A673 (cell line): Measurements from ENCODE around the gene USHBP1. TPM values are rescaled to one million over a fixed set of nuclear protein-coding genes. Genes with fewer than 3 reads are reported as not detected.

Experiments
- BruUV-seq: library from RNA; stranded (reverse); fragments of 400-500 nt; replicated peaks from 2 replicates; lab custom pipeline; 2021; lab: Mats Ljungman, UMichigan
- CTCF ChIA-PET: fragments of 300-600 bp; sonication (Branson Sonifier 250); formaldehyde crosslinking; loops from one replicate; lab custom pipeline; 2022; ENCODE audit warnings: antibody characterized with exemption; lab: Charles Lee
- POLR2A ChIA-PET: fragments of 300-600 bp; sonication (Branson Sonifier 250); formaldehyde crosslinking; loops from one replicate; lab custom pipeline; 2022; ENCODE audit warnings: antibody characterized with exemption; ENCODE audit not compliant: low non-redundant PET; lab: Charles Lee
- DNase-seq: peaks from one replicate; pipeline ENCODE4 v3.0.0-alpha.2; 2015; ENCODE audit warnings: low spot score
- H3K27ac ChIP-seq: fragments of 200-600 bp; sonication (generic); 2 replicates; pipeline ENCODE4 v1.5.1; 2016; ENCODE audit warnings: mixed run types, low read depth, mild to moderate bottlenecking, mixed read lengths, antibody characterized with exemption, low read length; ENCODE audit not compliant: poor library complexity, severe bottlenecking
- H3K27me3 ChIP-seq: fragments of 200-600 bp; sonication (generic); replicated peaks from 2 replicates; pipeline ENCODE4 v1.6.1; 2017; ENCODE audit warnings: mixed run types, low read depth, mild to moderate bottlenecking, mixed read lengths, antibody characterized with exemption, low read length; ENCODE audit not compliant: insufficient read depth, poor library complexity
- H3K36me3 ChIP-seq: fragments of 200-600 bp; sonication (generic); 2 replicates; pipeline ENCODE4 v1.6.1; 2016; ENCODE audit warnings: mixed run types, mild to moderate bottlenecking, mixed read lengths, antibody characterized with exemption, low read length; ENCODE audit not compliant: insufficient read depth, poor library complexity, severe bottlenecking
- H3K4me1 ChIP-seq: fragments of 200-600 bp; sonication (generic); 2 replicates; pipeline ENCODE4 v1.6.1; 2017; ENCODE audit warnings: mixed run types, mild to moderate bottlenecking, mixed read lengths, antibody characterized with exemption, low read length; ENCODE audit not compliant: insufficient read depth, poor library complexity, severe bottlenecking
- H3K4me3 ChIP-seq: fragments of 200-600 bp; sonication (generic); 2 replicates; pipeline ENCODE4 v1.5.1; 2016; ENCODE audit warnings: low read depth, mixed run types, mild to moderate bottlenecking, mixed read lengths, low read length; ENCODE audit not compliant: poor library complexity, severe bottlenecking
- H3K9me3 ChIP-seq: fragments of 200-600 bp; sonication (generic); 2 replicates; pipeline ENCODE4 v1.6.1; 2016; ENCODE audit warnings: mixed run types, low read depth, mild to moderate bottlenecking, mixed read lengths, antibody characterized with exemption, low read length; ENCODE audit not compliant: poor library complexity, severe bottlenecking
- CTCF ChIP-seq: fragments of 300-800, 200-600 bp; sonication (generic); conservative IDR thresholded peaks from 2 replicates; pipeline ENCODE4 v1.5.1; 2017; ENCODE audit warnings: low read depth, mild to moderate bottlenecking, antibody characterized with exemption, low read length, moderate library complexity, mixed read lengths
- EZH2 ChIP-seq: fragments of 200-600 bp; sonication (generic); IDR thresholded peaks from 2 replicates; pipeline ENCODE4 v1.6.1; 2017; ENCODE audit warnings: borderline replicate concordance, low read depth, mild to moderate bottlenecking, mixed read lengths, antibody characterized with exemption, low read length; ENCODE audit not compliant: poor library complexity, severe bottlenecking
- intact Hi-C: fragments of 100-400 bp; cut with micrococcal nuclease; formaldehyde crosslinking; loops from one replicate; pipeline ENCODE4 v1.10.0; 2022; ENCODE audit not compliant: unreplicated experiment
- total RNA-seq: library from RNA; stranded (reverse); gene quantifications from 2 replicates; pipeline ENCODE4 v1.2.3, GENCODE V29; 2021

The USHBP1 gene
- total RNA-seq, 1 experiment from 2014 or later: not detected

- H3K9me3 ChIP-seq: no peaks in the 10 kb centered on the region
- peaks cover 12% of the 10 kb centered on the region for H3K4me1 ChIP-seq
- CTCF ChIA-PET: no interaction called here
- intact Hi-C loops: no loop called here
- no peaks in the 10 kb centered on the region for H3K36me3 ChIP-seq
- H3K4me3 ChIP-seq: peak within 1 kb of the TSS; percentile 66
- H3K27ac ChIP-seq: peak within 1 kb of the TSS; percentile 65
- no peak for DNase-seq
- BruUV-seq: no TSS peak
- H3K27me3 ChIP-seq: no peaks in the 10 kb centered on the region
- TF ChIP-seq EZH2 (no peak), CTCF (no peak)
- POLR2A ChIA-PET: no interaction called here
These were observed 19.0 kb downstream of the USHBP1 start, which contains the start of gene NR2F6 for GRCh38 chr19:17245535-17245984. Gene NR2F6 (minus strand): TSS chr19:17245919. CDS start chr19:17245220, 699 bp downstream.

DNA sequence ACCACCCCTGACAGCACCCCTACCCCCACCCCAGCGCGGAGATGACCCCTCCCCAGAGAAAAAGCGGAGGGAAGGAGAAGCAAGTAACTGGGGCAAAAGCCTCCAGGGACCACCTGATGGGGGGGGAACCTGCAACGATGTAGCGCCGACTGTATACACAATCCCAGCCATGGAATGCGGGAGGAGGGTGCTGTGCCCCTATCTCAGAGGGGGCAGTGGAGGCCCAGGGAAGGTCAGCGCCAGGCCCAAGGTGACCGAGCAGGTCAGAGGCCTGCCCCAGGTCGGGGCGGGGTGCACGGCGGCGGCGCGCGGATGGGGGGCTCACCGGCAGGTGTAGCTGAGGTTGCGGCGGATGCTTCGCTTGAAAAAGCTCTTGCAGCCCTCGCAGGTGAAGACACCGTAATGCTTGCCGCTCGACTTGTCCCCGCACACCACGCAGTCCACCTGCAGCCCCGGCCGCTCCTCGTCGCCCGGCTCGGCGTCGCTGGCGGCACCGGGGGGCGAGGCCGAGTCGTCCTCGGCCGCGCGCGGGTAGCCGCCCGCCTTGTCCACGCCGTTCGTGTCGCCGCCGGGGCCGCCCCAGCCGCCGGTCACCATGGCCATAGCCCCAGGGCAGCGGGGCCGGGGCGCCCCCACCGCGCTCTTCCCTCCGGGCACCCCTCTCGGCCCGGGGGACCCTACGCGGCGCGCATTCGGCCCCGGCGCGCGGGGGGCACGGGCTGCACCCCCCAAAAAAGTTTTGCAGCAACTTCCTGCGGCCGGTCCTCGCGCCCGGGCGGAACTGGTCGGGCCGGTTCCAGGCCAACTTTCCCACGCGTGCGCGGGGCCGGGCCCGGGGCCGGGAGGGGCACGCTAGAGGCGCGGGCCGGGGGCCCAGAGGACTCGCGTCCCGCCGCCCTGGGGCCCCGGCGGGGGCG lies 19.7 kb downstream of the USHBP1 start:
- peak overlapping the region; percentile 66 for H3K4me3 ChIP-seq
- DNase-seq: no peak
- ChIA-PET POLR2A (no interaction called here), CTCF (no interaction called here)
- H3K36me3 ChIP-seq: no peaks in the 10 kb centered on the region
- no peaks in the 10 kb centered on the region for H3K27me3 ChIP-seq
- TF ChIP-seq EZH2: no peak
- TF ChIP-seq CTCF: no peak
- intact Hi-C loops: no loop called here
- peak overlapping the region; percentile 23 for H3K27ac ChIP-seq
- no TSS peak for BruUV-seq
- H3K4me1 ChIP-seq: peaks cover 12% of the 10 kb centered on the region
- no peaks in the 10 kb centered on the region for H3K9me3 ChIP-seq

DNA sequence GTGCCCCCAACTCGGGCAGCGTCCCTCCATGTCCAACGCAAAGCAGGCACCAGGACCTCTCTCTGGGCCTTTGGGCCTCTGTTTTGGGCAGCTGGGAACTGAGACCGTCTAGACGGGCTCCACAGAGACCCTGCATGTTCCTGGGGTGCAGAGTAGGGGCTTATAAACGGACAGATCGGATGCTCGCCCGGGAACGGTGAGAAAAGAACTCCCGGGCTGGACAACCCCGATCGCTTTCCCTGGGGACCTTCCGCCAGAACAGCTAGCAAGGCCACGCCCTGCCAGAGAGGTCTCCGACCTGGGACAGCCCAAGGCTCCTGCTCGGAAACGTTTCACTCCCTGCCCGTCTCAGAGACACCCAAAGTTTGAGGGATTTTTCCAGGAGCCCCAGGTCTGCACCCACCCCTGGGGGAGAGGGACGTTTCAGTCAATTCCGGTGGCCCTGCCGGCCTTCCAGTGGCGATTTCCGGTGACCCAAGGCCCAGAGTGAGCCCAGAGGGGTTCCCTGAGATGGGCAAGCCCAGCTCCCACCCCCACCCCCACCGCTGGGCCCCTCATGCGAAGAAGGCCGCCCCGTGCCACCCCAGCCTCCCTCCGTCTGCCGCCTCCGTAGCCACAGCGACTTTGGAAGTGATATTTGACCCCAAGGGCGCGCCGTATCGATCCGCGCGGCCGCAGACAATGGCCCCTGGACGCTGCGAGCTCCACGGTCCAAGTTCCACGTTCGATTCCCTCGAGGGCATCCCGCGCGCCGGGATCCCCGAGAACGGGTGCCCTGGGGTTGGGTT lies 20.5 kb downstream of the USHBP1 start:
- Histone ChIP-seq H3K4me1 (peaks cover 12% of the 10 kb centered on the region), H3K27me3 (no peaks in the 10 kb centered on the region), H3K36me3 (no peaks in the 10 kb centered on the region), H3K27ac (no peak overlapping the region), H3K4me3 (peak overlapping the region; percentile 66), H3K9me3 (no peaks in the 10 kb centered on the region)
- ChIA-PET CTCF (interaction anchor here (1.1 kb wide), 1 partner anchor 39 kb away, joined by 3 read pairs; no protein-coding TSS in a partner anchor), POLR2A (no interaction called here)
- intact Hi-C loops: no loop called here
- DNase-seq: no peak
- TF ChIP-seq EZH2 (no peak), CTCF (no peak)
- no TSS peak for BruUV-seq
